ENCODE measurements around the gene SMARCA5. TPM values are rescaled to one million over a fixed set of nuclear protein-coding genes. Genes with fewer than 3 reads are reported as not detected.

SMARCA5 gene
- total RNA-seq, 2 donors from 2014 or later, result 18.6 to 23.4 TPM

GRCh38 chr4:143482840-143483239 is 30.7 kb upstream of the SMARCA5 start:
- no peak for DNase-seq (ENCODE audit: low spot score)
- Histone ChIP-seq H3K4me1 (no peaks in the 10 kb centered on the region), H3K27me3 (no peaks in the 10 kb centered on the region), H3K27ac (no peak overlapping the region), H3K36me3 (no peaks in the 10 kb centered on the region), H3K4me3 (no peak overlapping the region), H3K9me3 (no peaks in the 10 kb centered on the region)
- peak; percentile 46 to 76 for TF ChIP-seq CTCF (IDR thresholded peaks at IDR 0.05)

- no peaks in the 10 kb centered on the region for H3K4me1 ChIP-seq
- H3K4me3 ChIP-seq, result no peak overlapping the region
- H3K27me3 ChIP-seq, result no peaks in the 10 kb centered on the region
- H3K27ac ChIP-seq, result no peak overlapping the region
- no peaks in the 10 kb centered on the region for H3K9me3 ChIP-seq
- no peak for TF ChIP-seq CTCF (IDR thresholded peaks at IDR 0.05)
- no peak for DNase-seq (ENCODE audit: low spot score)
- no peaks in the 10 kb centered on the region for H3K36me3 ChIP-seq
Measured at GRCh38 chr4:143486314-143486713, 27.2 kb upstream of the SMARCA5 start.

GRCh38 chr4:143488687-143489086 is 24.8 kb upstream of the SMARCA5 start:
- TF ChIP-seq CTCF (IDR thresholded peaks at IDR 0.05), result no peak
- Histone ChIP-seq H3K4me3 (no peak overlapping the region), H3K27ac (no peak overlapping the region), H3K36me3 (no peaks in the 10 kb centered on the region), H3K9me3 (no peaks in the 10 kb centered on the region), H3K4me1 (no peaks in the 10 kb centered on the region), H3K27me3 (no peaks in the 10 kb centered on the region)
- no peak for DNase-seq (ENCODE audit: low spot score)

- no peak for TF ChIP-seq CTCF (IDR thresholded peaks at IDR 0.05)
- no peaks in the 10 kb centered on the region for H3K4me1 ChIP-seq
- no peaks in the 10 kb centered on the region for H3K9me3 ChIP-seq
- H3K36me3 ChIP-seq, result no peaks in the 10 kb centered on the region
- H3K4me3 ChIP-seq, result no peak overlapping the region
- H3K27me3 ChIP-seq, result no peaks in the 10 kb centered on the region
- H3K27ac ChIP-seq, result no peak overlapping the region
- DNase-seq (ENCODE audit: low spot score), result no peak
Measured at GRCh38 chr4:143489106-143489505, 24.4 kb upstream of the SMARCA5 start.

GRCh38 chr4:143498021-143498420 is 15.5 kb upstream of the SMARCA5 start:
- no peaks in the 10 kb centered on the region for H3K36me3 ChIP-seq
- DNase-seq (ENCODE audit: low spot score), result no peak
- H3K4me3 ChIP-seq, result no peak overlapping the region
- no peak for TF ChIP-seq CTCF (IDR thresholded peaks at IDR 0.05)
- no peaks in the 10 kb centered on the region for H3K9me3 ChIP-seq
- no peak overlapping the region for H3K27ac ChIP-seq
- no peaks in the 10 kb centered on the region for H3K27me3 ChIP-seq
- no peaks in the 10 kb centered on the region for H3K4me1 ChIP-seq

- no peaks in the 10 kb centered on the region for H3K9me3 ChIP-seq
- DNase-seq (ENCODE audit: low spot score), result no peak
- no peak overlapping the region for H3K27ac ChIP-seq
- TF ChIP-seq CTCF (IDR thresholded peaks at IDR 0.05), result no peak
- H3K4me1 ChIP-seq, result no peaks in the 10 kb centered on the region
- no peaks in the 10 kb centered on the region for H3K36me3 ChIP-seq
- H3K4me3 ChIP-seq, result no peak overlapping the region
- no peaks in the 10 kb centered on the region for H3K27me3 ChIP-seq
Measured at GRCh38 chr4:143502231-143502630, 11.3 kb upstream of the SMARCA5 start.

Measured in right atrium auricular region (tissue), 2 donors.